NCI-H1930 (cell line): ENCODE measurements around the gene SORCS2.

Experiments used
- DNase-seq, 2 experiments: peaks; one replicate each; lab custom pipeline; 2025; lab: John Stamatoyannopoulos, UW

Gene SORCS2

GRCh38 chr4:7247521-7247920 lies 55.2 kb downstream of the SORCS2 start:
- no peak for DNase-seq

- no peak for DNase-seq
These were observed 55.6 kb downstream of the SORCS2 start for GRCh38 chr4:7247946-7248345.

- no peak for DNase-seq
These were observed 56.5 kb downstream of the SORCS2 start for GRCh38 chr4:7248857-7249256.

- no peak for DNase-seq
These were observed 59.0 kb downstream of the SORCS2 start for GRCh38 chr4:7251321-7251720.

- no peak for DNase-seq
These were observed 59.7 kb downstream of the SORCS2 start for GRCh38 chr4:7252051-7252450.

GRCh38 chr4:7252510-7253340 lies 60.4 kb downstream of the SORCS2 start:
- DNase-seq = no peak

GRCh38 chr4:7253341-7253700 lies 61.0 kb downstream of the SORCS2 start:
- no peak for DNase-seq

GRCh38 chr4:7253837-7254236 lies 61.5 kb downstream of the SORCS2 start:
- no peak for DNase-seq

- DNase-seq = no peak
These were observed 62.6 kb downstream of the SORCS2 start for GRCh38 chr4:7254736-7255487.

GRCh38 chr4:7255488-7255881 lies 63.1 kb downstream of the SORCS2 start:
- DNase-seq = no peak

GRCh38 chr4:7255996-7256395 lies 63.7 kb downstream of the SORCS2 start:
- no peak for DNase-seq

- DNase-seq = no peak
These were observed 64.9 kb downstream of the SORCS2 start for GRCh38 chr4:7256984-7257810.

- DNase-seq = no peak
These were observed 66.7 kb downstream of the SORCS2 start for GRCh38 chr4:7259039-7259438.

- DNase-seq = no peak
These were observed 68.2 kb downstream of the SORCS2 start for GRCh38 chr4:7260569-7260968.

GRCh38 chr4:7261087-7261486 lies 68.7 kb downstream of the SORCS2 start:
- no peak for DNase-seq

- DNase-seq = no peak
These were observed 69.2 kb downstream of the SORCS2 start for GRCh38 chr4:7261536-7261935.

- DNase-seq = no peak
These were observed 69.8 kb downstream of the SORCS2 start for GRCh38 chr4:7262134-7262533.

GRCh38 chr4:7263166-7263565 lies 70.8 kb downstream of the SORCS2 start:
- DNase-seq = no peak

- DNase-seq = no peak
These were observed 72.4 kb downstream of the SORCS2 start for GRCh38 chr4:7264694-7265093.

GRCh38 chr4:7266525-7267292 lies 74.4 kb downstream of the SORCS2 start:
- no peak for DNase-seq

GRCh38 chr4:7267829-7268228 lies 75.5 kb downstream of the SORCS2 start:
- no peak for DNase-seq

GRCh38 chr4:7268941-7269340 lies 76.6 kb downstream of the SORCS2 start:
- no peak for DNase-seq
